Transverse colon (tissue), 3 donors: ENCODE results near the gene DTNBP1.

Source experiments
- CTCF ChIP-seq, 5 experiments: fragments of 200-600 bp in 3 of 5; fragments of 450-650 bp in 2 of 5; sonication (generic) in 3 of 5; IDR thresholded peaks; 1 replicate in 2 of 5; 2 replicates in 3 of 5; pipeline ENCODE4 v1.5.1; 2016 to 2017; ENCODE audit warnings: antibody characterized with exemption in 5 of 5, inconsistent platforms in 3 of 5, mild to moderate bottlenecking in 2 of 5, moderate library complexity in 1 of 5
- EP300 ChIP-seq: sonication (generic); formaldehyde crosslinking; IDR thresholded peaks from one replicate; pipeline ENCODE4 v1.6.1; 2017; ENCODE audit warnings: antibody characterized with exemption, low read depth
- POLR2A ChIP-seq: fragments of 450-650 bp; IDR thresholded peaks from one replicate; pipeline ENCODE4 v1.6.1; 2016; ENCODE audit warnings: antibody characterized with exemption, mild to moderate bottlenecking, moderate library complexity

GRCh38 chr6:15516923-15517560 lies 145.8 kb downstream of the DTNBP1 start:
- TF ChIP-seq CTCF (IDR thresholded peaks at IDR 0.05) (no peak), EP300 (no peak), POLR2A (no peak)
